Measurements from ENCODE around the gene AATK.

GRCh38 chr17:81129711-81130367, 36.2 kb downstream of the AATK start:
- TF ChIP-seq, protein P1, sequence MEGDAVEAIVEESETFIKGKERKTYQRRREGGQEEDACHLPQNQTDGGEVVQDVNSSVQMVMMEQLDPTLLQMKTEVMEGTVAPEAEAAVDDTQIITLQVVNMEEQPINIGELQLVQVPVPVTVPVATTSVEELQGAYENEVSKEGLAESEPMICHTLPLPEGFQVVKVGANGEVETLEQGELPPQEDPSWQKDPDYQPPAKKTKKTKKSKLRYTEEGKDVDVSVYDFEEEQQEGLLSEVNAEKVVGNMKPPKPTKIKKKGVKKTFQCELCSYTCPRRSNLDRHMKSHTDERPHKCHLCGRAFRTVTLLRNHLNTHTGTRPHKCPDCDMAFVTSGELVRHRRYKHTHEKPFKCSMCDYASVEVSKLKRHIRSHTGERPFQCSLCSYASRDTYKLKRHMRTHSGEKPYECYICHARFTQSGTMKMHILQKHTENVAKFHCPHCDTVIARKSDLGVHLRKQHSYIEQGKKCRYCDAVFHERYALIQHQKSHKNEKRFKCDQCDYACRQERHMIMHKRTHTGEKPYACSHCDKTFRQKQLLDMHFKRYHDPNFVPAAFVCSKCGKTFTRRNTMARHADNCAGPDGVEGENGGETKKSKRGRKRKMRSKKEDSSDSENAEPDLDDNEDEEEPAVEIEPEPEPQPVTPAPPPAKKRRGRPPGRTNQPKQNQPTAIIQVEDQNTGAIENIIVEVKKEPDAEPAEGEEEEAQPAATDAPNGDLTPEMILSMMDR (IDR thresholded peaks at IDR 0.05): no peak
- TF ChIP-seq POLR2AphosphoS5 (IDR thresholded peaks at IDR 0.05): no peak

Measured in upper lobe of left lung (tissue), 4 donors.